Mesodermal cell (in vitro differentiated cells): ENCODE measurements around the gene TRPV4.

ENCODE experiments used
- H3K27ac ChIP-seq: 2 replicates; pipeline ENCODE4 v1.7.0; 2013; ENCODE audit warnings: mild to moderate bottlenecking, low read depth, low read length, moderate library complexity; ENCODE audit not compliant: severe bottlenecking
- H3K36me3 ChIP-seq: 2 replicates; pipeline ENCODE4 v1.7.1; 2013; ENCODE audit warnings: mild to moderate bottlenecking, low read length, moderate library complexity; ENCODE audit not compliant: control insufficient read depth, insufficient read depth
- H3K4me1 ChIP-seq: one replicate; pipeline ENCODE4 v1.7.1; 2013; ENCODE audit warnings: mild to moderate bottlenecking, low read length; ENCODE audit not compliant: insufficient read depth, control insufficient read depth, poor library complexity, severe bottlenecking
- H3K4me3 ChIP-seq: 2 replicates; pipeline ENCODE4 v1.7.0; 2013; ENCODE audit warnings: low read length, control low read depth, mild to moderate bottlenecking; ENCODE audit not compliant: insufficient read depth, poor library complexity, severe bottlenecking; ENCODE audit errors: extremely low read depth
- H3K9me3 ChIP-seq: 2 replicates; pipeline ENCODE4 v1.7.1; 2013; ENCODE audit warnings: mild to moderate bottlenecking, low read length, moderate library complexity; ENCODE audit not compliant: control insufficient read depth
- WGBS, 2 experiments: methylation state at CpG; one replicate each; pipeline ENCODE4 v1.1.5; 2013; ENCODE audit warnings: missing lambda C conversion rate in 2 of 2; ENCODE audit not compliant: insufficient coverage in 2 of 2; 5-methylcytosine and 5-hydroxymethylcytosine counted together

TRPV4 gene

DNA sequence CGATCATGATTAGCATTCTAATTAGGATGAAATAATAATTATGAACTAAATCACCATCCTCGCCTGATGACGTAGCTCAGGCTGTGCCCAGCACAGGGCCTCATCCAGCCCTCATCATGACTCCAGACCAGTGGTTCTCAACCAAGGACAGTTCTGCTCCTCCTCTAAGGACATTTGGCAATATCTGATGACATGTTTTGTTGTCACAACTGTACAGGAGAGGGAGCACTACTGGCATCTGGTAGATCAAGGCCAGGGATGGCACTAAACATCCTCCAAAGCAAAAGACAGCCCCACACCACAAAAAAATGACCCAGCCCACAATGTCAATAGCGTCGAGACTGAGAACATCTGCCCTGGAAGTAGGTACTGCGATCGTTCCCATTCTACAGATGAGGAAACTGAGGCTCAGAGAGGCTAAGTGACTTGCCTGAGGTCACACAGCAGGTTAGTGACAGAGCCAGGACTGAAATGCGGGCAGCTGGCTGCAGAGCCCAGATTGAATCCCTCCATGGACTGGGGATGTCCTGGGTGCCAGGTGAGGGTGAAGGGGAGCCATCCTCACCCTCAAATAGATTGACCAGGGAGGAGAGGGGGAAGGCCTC is 15.5 kb downstream of the TRPV4 start:
- peaks cover 1% of the 10 kb centered on the region for H3K4me1 ChIP-seq
- no peak overlapping the region for H3K27ac ChIP-seq
- H3K4me3 ChIP-seq = no peak overlapping the region
- 91 to 93% methylated on average over 5 to 7 of the region's 8 CpGs for WGBS, 2 experiments
- peaks cover 9% of the 10 kb centered on the region for H3K36me3 ChIP-seq
- peaks cover 8% of the 10 kb centered on the region for H3K9me3 ChIP-seq

DNA sequence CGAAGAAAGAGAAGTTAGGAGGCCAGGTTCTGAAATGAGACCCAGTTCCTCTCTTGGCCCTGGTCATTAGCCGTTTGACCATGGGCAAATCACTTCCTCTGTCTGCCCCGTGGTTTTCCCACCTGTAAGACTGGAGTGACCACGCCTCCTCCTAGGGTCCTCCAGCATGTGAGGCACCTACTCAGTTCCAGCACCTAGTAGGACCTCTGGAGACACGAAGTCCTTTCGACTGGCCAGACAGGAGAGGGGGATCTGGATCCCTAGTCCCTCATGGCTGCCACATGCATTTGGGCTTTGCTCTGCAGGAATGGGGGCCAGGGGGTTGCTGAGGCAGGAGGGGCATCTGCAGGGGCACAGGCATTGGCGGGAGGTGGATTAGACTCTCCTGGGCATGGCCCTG is 16.3 kb downstream of the TRPV4 start:
- H3K4me1 ChIP-seq = no peaks in the 10 kb centered on the region
- no peak overlapping the region for H3K4me3 ChIP-seq
- H3K9me3 ChIP-seq = peaks cover 8% of the 10 kb centered on the region
- H3K27ac ChIP-seq = no peak overlapping the region
- 91 to 96% methylated on average over 5 to 7 of the region's 7 CpGs for WGBS, 2 experiments
- H3K36me3 ChIP-seq = peaks cover 9% of the 10 kb centered on the region

DNA sequence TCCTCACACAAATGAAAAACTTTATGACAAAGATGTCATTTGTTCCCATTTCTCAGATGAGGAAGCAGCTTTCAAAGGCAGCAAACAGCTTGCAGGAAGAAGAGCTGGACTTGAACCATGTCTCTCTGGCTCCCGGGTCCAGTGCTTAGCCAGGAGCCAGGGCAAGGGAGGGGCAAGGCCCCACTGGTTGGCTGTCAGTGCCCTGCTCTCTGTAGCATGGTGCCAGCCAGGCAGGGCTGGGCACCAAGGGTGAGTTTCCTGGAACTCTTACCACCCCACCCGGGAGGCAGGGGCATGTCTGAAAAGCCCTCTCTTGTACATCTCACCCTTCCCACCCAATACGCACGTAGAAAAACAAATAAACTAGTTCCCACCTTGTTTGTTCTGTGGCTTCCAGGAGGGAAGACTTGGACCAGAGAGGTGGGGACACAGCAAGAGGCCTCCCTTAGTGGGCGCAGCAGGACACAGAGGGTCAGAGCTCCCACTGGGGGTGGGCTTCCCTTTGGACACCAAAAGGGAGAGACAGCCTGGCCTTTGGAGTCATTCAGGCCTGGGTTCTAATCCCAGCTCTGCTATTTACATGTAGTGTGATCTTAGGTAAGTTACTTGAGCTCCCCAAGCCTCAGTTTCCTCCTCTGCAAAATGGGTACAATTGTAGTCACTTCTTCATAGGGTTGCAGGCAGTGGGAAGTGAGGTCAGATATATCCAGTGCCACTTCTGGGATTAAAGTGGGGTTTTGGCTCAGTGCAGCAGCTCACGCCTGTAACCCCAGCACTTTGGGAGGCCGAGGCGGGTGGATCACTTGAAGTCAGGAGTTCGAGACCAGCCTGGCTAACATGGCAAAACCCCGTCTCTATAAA is 17.2 kb downstream of the TRPV4 start:
- H3K27ac ChIP-seq = no peak overlapping the region
- WGBS, 2 experiments = 90 to 96% methylated on average over 4 to 9 of the region's 10 CpGs

DNA sequence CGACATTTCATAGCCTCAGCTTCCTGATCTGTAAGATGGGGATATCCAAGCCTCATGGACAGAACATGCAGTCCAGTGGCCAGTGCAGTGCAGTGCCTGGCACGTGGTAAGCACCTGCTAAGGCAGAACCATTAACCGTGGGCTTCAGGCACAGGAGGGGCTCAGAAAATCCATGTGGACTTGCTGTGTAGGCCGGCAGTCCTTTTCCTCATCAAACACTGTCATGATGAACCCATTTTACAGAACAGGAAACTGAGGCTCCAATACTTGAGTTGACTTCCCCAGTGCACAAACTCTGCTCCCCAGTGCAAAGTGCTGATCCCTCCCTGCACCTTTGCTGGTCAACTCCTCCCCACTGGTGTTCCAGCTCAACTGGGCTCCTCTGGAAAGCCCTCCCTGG is 18.0 kb downstream of the TRPV4 start:
- no peak overlapping the region for H3K27ac ChIP-seq
- H3K9me3 ChIP-seq = peaks cover 8% of the 10 kb centered on the region
- H3K4me1 ChIP-seq = no peaks in the 10 kb centered on the region
- peaks cover 9% of the 10 kb centered on the region for H3K36me3 ChIP-seq
- WGBS, 2 experiments = 89 to 95% methylated on average over 3 to 4 of the region's 4 CpGs
- no peak overlapping the region for H3K4me3 ChIP-seq

More for the DNA sequence above, 17.2 kb downstream of the TRPV4 start:
- no peaks in the 10 kb centered on the region for H3K4me1 ChIP-seq
- peaks cover 8% of the 10 kb centered on the region for H3K9me3 ChIP-seq
- peaks cover 9% of the 10 kb centered on the region for H3K36me3 ChIP-seq
- no peak overlapping the region for H3K4me3 ChIP-seq

DNA sequence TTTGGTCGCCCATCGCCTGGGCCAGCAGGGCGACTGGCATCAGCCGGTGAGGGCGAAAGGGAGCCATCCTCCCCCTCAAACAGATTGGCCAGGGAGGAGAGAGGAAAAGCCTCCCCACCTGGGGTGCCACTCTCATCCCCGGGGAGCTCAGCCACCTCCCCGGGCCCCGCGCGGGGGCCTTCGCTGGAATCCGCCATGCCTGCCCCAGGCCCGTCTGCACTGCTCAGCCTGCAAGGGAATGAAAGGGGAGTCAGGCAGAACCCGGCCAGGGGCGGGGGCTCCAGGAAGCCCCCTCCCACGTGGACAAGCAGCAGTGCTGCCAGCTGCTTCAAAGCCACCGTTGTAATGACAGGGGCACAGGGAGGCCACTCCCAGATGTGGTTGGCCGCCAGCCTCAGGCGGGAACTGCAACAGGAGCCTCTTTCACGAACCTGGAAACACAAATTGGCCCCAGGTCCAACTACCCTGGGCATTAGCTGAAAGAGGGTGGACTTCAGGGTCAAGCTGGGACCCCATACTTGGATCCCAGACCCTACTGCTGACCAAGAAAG is 18.5 kb downstream of the TRPV4 start:
- peaks cover 9% of the 10 kb centered on the region for H3K36me3 ChIP-seq
- peaks cover 8% of the 10 kb centered on the region for H3K9me3 ChIP-seq
- 87 to 90% methylated on average over 13 to 19 of the region's 20 CpGs for WGBS, 2 experiments
- H3K4me3 ChIP-seq = no peak overlapping the region
- H3K4me1 ChIP-seq = no peaks in the 10 kb centered on the region
- H3K27ac ChIP-seq = no peak overlapping the region

DNA sequence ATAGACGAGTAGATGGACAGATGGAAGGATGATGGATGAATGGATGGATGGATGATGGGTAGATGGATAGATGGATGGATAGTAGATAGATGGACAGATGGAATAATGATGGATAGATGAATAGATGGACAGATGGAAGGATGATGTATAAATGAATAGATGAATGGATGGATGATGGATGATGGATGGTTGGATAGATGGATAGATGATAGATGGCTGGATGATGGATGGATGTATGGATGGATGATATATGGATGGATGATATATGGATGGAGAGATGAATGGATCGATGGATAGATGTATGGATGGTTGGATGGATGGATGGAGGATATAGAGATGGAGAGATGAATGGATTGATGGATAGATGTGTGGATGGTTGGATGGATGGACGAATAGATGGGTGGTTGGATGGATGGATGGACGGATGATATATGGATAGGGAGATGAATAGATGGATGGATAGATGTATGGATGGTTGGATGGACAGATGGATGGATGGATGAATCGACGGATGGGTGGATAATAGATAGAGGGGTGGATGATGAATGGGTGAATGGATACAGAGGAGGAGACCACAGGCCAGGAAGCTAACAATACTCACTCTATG is 19.3 kb downstream of the TRPV4 start:
- 92% methylated on average over 4 to 5 of the region's 6 CpGs for WGBS, 2 experiments
- Histone ChIP-seq H3K9me3 (peaks cover 8% of the 10 kb centered on the region), H3K36me3 (peaks cover 9% of the 10 kb centered on the region), H3K4me3 (no peak overlapping the region), H3K27ac (no peak overlapping the region), H3K4me1 (no peaks in the 10 kb centered on the region)

DNA sequence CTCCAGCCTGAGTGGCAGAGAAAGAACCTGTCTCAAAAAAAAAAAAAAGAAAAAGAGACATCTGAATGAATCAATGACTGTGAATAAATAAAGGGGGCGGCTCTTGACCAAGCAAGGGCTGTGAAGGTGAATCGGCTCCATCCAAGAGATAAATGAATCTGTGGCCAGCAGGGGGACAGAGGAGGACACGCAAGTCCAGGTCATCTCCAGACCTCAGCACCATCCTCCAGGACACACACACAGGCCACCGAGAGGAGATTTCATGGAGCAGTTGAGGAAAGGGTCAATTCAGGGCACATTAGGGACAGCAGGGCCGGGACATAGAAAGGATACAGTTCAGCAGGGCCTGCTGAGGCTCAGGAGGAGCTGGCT is 21.6 kb downstream of the TRPV4 start:
- H3K9me3 ChIP-seq = peaks cover 8% of the 10 kb centered on the region
- no peak overlapping the region for H3K4me3 ChIP-seq
- WGBS, 2 experiments = 83 to 90% methylated on average over 5 of the region's 5 CpGs
- peaks cover 9% of the 10 kb centered on the region for H3K36me3 ChIP-seq
- H3K4me1 ChIP-seq = no peaks in the 10 kb centered on the region
- H3K27ac ChIP-seq = no peak overlapping the region

DNA sequence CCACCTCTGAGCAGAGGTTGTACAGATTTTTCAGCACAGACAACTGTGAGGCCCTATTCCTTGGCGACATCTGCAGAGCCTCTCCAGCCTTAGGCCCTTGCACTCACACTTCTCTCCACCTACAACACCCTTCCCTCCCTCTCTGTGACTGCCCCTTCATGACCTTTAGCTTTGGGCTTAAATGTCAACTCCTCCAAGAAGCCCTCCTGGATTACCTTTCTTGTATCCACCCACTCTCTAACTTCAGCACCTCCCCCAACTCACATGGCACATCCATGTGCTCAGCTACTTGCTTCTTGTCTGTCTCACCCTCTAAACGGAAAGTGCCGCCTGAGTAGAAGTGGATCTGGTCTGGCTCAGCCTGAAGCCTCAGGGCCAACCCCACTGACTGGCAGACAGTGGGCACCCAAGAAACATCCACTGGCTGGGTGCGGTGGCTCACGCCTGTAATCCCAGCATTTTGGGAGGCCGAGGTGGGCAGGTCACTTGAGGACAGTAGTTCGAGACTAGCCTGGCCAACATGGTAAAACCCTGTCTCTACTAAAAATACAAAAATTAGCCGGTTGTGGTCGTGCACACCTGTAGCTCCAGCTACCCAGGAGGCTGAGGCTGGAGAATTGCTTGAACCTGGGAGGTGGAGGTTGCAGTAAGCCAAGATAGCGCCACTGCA is 22.1 kb downstream of the TRPV4 start:
- H3K4me1 ChIP-seq = no peaks in the 10 kb centered on the region
- H3K27ac ChIP-seq = no peak overlapping the region
- peaks cover 9% of the 10 kb centered on the region for H3K36me3 ChIP-seq
- 89 to 90% methylated on average over 9 to 10 of the region's 10 CpGs for WGBS, 2 experiments
- H3K9me3 ChIP-seq = peaks cover 8% of the 10 kb centered on the region
- no peak overlapping the region for H3K4me3 ChIP-seq

DNA sequence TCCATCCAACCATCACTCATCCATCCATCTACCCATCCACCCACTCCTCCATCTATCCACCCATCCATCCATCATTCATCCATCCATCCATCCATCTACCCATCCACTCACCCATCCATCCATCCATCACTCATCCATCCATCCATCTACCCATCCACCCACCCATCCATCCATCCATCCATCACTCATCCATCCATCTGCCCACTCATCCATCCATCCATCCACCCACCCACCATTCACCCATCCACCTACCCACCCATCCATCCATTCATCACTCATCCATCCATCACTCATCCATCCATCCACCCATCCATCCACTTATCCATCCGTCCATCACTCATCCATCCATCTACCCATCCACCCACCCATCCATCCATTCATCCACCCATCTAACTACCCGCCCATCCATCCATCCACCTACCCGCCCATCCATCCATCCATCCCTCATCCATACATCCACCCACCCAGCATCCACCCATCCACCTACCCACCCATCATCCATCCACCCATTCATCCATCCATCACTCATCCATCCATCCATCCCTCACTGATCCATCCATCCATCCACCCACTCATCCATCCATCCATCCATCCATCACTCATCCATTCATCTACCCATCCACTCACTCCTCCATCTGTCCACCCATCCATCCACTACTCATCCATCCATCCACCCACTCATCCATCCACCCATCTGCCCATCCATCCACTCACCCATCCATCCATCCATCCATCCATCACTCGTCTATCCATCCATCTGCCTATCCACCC is 24.1 kb downstream of the TRPV4 start:
- Histone ChIP-seq H3K27ac (no peak overlapping the region), H3K36me3 (peaks cover 8% of the 10 kb centered on the region), H3K9me3 (peaks cover 5% of the 10 kb centered on the region), H3K4me1 (no peaks in the 10 kb centered on the region), H3K4me3 (no peak overlapping the region)
- 86 to 93% methylated on average over 3 to 4 of the region's 4 CpGs for WGBS, 2 experiments
